Mucosa of stomach (tissue), 1 donor: ENCODE results near the gene BMP3.

Experiments
- H3K27me3 ChIP-seq: one replicate; pipeline ENCODE4 v1.7.0; 2013; ENCODE audit warnings: mild to moderate bottlenecking, low read length; ENCODE audit not compliant: control insufficient read depth, insufficient read depth
- H3K36me3 ChIP-seq: one replicate; pipeline ENCODE4 v1.7.0; 2013; ENCODE audit warnings: low read length; ENCODE audit not compliant: control insufficient read depth, insufficient read depth
- H3K4me1 ChIP-seq: one replicate; pipeline ENCODE4 v1.7.0; 2013; ENCODE audit warnings: mild to moderate bottlenecking, low read length; ENCODE audit not compliant: control insufficient read depth, insufficient read depth
- H3K4me3 ChIP-seq: one replicate; pipeline ENCODE4 v1.7.0; 2013; ENCODE audit warnings: low read length
- H3K9ac ChIP-seq: one replicate; pipeline ENCODE4 v1.7.0; 2013; ENCODE audit warnings: mild to moderate bottlenecking, low read length, moderate library complexity
- H3K9me3 ChIP-seq: one replicate; pipeline ENCODE4 v1.7.0; 2013; ENCODE audit warnings: mild to moderate bottlenecking, low read length, moderate library complexity; ENCODE audit not compliant: control insufficient read depth
- donor health status: Pancreatic carcinoma.

Gene BMP3

GRCh38 chr4:81023484-81023883 is 7.0 kb upstream of the BMP3 start:
- Histone ChIP-seq H3K9ac (no peak overlapping the region), H3K36me3 (no peaks in the 10 kb centered on the region), H3K9me3 (no peaks in the 10 kb centered on the region), H3K4me1 (peaks cover 8% of the 10 kb centered on the region), H3K4me3 (no peak overlapping the region), H3K27me3 (peaks cover 14% of the 10 kb centered on the region)

GRCh38 chr4:81030981-81031791 is 678 bp downstream of the BMP3 start:
- Histone ChIP-seq H3K4me3 (no peak overlapping the region), H3K9me3 (no peaks in the 10 kb centered on the region), H3K27me3 (peaks cover 52% of the 10 kb centered on the region), H3K4me1 (no peaks in the 10 kb centered on the region), H3K9ac (no peak overlapping the region), H3K36me3 (no peaks in the 10 kb centered on the region)

DNA sequence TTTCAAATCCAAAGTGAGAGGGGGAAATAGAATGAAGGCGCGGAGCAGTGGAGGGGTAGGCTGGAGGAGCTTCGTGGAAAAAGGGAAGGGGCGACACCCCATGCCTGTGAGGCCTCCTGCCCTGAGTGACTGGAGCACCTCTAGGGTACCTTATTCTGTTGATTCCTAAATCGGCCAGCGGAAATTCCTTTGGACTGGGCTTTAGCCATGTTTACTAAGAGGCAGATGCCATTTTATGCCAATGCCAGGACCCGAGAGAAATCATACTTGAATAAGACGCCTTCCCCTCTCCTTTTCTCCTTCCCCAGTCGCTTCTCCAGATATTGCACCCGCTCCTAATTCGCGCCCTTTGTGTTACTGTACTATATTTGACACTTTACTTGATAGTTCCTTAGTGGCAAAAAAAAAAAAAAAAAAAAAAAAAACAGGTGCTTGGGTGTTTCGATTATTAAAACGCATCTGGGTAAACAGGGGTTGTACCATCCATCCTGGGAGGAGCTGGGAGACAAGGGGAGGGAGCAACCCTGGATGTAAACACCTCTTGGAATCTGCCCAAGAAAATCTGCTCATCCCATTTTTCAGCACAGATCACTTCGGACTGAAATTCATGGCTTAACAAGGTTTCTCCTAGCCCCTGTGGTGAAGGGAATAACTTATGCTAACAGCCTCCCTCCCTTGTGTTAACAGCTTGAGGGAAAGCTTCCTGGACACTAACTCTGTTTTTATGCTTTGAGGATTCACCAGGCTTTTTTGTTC is 1.5 kb downstream of the BMP3 start:
- no peaks in the 10 kb centered on the region for H3K4me1 ChIP-seq
- H3K9me3 ChIP-seq = no peaks in the 10 kb centered on the region
- H3K36me3 ChIP-seq = no peaks in the 10 kb centered on the region
- no peak overlapping the region for H3K4me3 ChIP-seq
- H3K9ac ChIP-seq = no peak overlapping the region
- H3K27me3 ChIP-seq = peaks cover 52% of the 10 kb centered on the region

DNA sequence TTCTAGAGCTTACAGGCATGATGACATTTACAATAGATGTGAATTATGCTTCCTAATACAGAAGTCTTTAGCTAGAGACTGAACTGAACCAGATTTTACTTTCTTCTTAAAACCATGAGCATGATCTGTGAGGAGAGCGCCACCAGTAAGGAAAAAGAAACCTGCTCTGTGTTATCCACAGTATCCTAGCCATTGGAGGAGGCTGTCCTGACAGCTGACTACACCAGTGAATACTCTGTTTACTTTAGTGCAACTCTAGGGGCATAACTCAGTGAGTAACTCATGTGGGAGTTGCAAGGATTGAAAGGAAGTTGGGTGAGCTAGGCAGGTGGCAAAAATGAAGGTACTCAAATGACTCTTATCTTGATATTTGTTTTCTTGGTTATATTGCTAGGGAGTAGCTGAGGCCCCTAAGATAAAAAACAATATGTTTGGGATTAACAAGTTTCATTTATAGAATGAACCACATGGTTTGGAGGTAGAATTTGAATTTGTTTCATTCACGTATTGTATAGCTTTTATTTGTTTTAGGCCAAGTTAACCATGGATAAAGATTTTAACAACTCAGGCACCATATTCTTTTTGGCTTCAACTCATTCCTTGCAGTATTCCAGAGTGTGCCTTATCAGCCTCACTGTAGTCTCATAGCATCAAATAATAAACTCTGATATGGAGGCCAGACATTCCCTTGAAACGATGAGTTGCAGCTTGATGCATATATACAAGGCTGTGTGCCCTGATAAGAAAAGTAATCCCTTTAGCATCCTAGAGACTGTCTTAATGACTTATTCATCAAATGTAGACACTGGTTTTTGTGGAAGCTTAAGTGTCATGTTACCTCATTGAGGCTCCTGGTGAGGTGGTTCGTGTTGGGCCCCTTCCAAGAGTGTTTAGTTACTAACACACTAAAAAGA is 2.5 kb downstream of the BMP3 start:
- Histone ChIP-seq H3K36me3 (no peaks in the 10 kb centered on the region), H3K4me3 (no peak overlapping the region), H3K27me3 (peaks cover 46% of the 10 kb centered on the region), H3K4me1 (no peaks in the 10 kb centered on the region), H3K9me3 (no peaks in the 10 kb centered on the region), H3K9ac (no peak overlapping the region)

GRCh38 chr4:81038636-81039350 is 8.3 kb downstream of the BMP3 start:
- Histone ChIP-seq H3K4me1 (no peaks in the 10 kb centered on the region), H3K9ac (no peak overlapping the region), H3K27me3 (no peaks in the 10 kb centered on the region), H3K9me3 (no peaks in the 10 kb centered on the region), H3K36me3 (no peaks in the 10 kb centered on the region), H3K4me3 (no peak overlapping the region)

DNA sequence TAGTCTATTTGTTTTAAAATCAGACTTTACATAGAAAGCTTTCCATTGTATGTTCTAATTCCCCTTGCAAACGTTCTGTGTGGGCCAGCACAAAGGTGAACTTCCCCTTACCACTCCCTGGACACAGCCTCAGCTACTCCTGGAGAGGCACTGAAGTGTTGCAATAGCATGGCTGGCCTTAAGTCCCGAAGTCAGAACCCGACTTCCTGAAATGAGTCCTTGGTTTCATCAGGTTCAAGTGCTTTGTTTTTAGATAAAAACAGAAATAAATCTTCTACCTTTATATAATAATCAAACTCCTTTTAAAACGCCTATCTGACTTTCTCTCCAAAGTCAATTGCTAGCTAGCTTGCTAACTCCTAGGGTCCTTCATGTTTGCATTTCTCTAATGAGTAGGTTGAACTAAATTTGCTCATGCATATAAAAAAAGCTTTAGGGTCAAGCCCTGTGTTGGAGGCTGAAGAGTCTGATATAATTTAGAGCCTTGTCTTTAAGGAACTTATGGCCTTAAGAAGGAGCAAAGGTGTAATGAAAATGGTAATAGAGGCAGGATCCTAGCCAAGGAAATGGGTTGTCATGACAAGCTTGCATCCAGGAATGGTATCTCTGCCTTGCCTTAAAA is 9.0 kb downstream of the BMP3 start:
- Histone ChIP-seq H3K27me3 (no peaks in the 10 kb centered on the region), H3K36me3 (no peaks in the 10 kb centered on the region), H3K9me3 (no peaks in the 10 kb centered on the region), H3K9ac (no peak overlapping the region), H3K4me3 (no peak overlapping the region), H3K4me1 (no peaks in the 10 kb centered on the region)

- H3K4me1 ChIP-seq = no peaks in the 10 kb centered on the region
- H3K36me3 ChIP-seq = no peaks in the 10 kb centered on the region
- H3K4me3 ChIP-seq = no peak overlapping the region
- H3K9ac ChIP-seq = no peak overlapping the region
- H3K9me3 ChIP-seq = no peaks in the 10 kb centered on the region
- no peaks in the 10 kb centered on the region for H3K27me3 ChIP-seq
These were observed 9.6 kb downstream of the BMP3 start for GRCh38 chr4:81040012-81040659.

DNA sequence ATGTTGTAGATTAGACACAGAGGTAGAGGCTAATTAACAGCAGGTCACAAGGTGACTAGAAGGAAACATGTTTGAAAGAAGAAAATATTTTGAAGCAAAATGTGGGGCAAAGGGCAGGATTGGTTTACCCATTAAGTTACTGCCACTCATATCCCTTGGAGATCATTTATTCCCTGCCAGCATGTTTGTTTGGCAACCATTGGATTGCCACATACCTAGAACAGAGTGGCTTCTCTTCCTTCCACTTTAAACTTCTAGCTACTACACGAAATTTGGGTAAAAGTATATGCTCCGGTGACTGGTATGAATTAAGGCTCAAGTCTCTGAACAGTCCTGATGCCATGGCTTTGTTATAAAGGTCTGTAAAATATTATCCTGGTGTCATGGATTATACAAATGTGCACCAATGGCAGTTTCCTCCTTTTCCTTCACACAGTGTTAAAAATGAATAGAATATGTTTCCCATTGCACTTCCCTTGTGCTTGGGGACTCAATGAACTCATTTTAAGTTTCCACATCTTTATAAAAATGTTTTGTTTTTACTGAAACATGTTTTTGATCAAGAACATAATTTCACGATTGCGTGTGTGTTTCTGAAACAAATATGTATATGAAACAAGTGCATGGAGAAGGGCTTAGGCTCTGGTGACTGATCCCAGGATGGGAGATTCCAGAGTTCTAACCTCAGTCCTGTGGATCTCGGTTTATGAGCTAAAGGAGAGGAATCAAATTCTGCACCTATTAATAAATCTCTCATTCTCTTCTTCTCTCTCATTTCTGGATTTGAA is 12.3 kb downstream of the BMP3 start:
- Histone ChIP-seq H3K9me3 (no peaks in the 10 kb centered on the region), H3K4me1 (no peaks in the 10 kb centered on the region)

DNA sequence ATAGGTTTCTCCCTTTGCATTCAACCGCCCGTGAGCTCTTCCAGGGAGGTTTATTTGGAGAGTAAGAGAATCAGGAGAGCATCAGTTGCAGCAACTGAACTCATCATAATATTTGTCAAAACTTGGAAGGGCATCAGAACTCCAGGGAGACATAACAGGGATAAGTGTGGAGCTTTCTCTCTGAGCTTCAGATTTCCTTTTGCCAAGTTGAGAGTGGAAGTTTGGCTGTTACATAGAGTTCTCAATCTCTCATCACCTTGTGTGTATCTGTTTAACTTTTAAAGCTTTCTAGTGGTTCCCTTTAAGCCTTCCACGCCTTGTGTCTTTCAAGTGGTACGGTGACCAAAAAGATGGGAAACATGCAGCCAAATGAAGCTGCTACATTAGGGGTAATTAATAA is 18.8 kb downstream of the BMP3 start:
- no peaks in the 10 kb centered on the region for H3K4me1 ChIP-seq
- no peaks in the 10 kb centered on the region for H3K27me3 ChIP-seq
- no peak overlapping the region for H3K9ac ChIP-seq
- no peaks in the 10 kb centered on the region for H3K9me3 ChIP-seq
- no peak overlapping the region for H3K4me3 ChIP-seq
- no peaks in the 10 kb centered on the region for H3K36me3 ChIP-seq

More for the DNA sequence above, 12.3 kb downstream of the BMP3 start:
- Histone ChIP-seq H3K27me3 (no peaks in the 10 kb centered on the region), H3K9ac (no peak overlapping the region), H3K4me3 (no peak overlapping the region), H3K36me3 (no peaks in the 10 kb centered on the region)

DNA sequence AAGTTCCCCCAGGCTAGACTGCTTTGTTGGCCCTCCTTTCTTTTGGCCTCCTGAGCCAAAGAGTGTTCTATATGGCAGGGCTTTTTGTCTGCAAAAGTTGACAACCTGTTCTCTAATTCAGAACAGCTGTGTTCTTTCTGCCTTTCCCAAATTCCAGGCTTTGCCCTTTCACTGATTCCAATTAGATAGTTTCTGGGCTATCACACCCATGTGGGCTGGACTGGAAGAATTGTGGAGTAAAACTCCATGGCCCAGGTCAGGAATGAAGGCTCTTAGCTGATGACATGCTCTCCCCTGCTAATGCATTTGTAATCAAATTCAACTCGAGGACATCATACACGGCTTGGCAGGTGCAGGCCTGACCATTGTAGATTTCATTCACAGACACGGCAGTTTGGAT is 19.4 kb downstream of the BMP3 start:
- Histone ChIP-seq H3K27me3 (no peaks in the 10 kb centered on the region), H3K9ac (no peak overlapping the region), H3K9me3 (no peaks in the 10 kb centered on the region), H3K4me3 (no peak overlapping the region), H3K4me1 (no peaks in the 10 kb centered on the region), H3K36me3 (no peaks in the 10 kb centered on the region)
